ENCODE data around the gene NRG3. TPM values are rescaled to one million over a fixed set of nuclear protein-coding genes. Genes with fewer than 3 reads are reported as not detected.
A peak's percentile ranks its signal among the peaks of the same experiment; 100 is the strongest.

Gene NRG3
- total and polyA plus RNA-seq, 8 donors, result 0.14 to 0.59 (median 0.25) TPM; not detected in 2

DNA sequence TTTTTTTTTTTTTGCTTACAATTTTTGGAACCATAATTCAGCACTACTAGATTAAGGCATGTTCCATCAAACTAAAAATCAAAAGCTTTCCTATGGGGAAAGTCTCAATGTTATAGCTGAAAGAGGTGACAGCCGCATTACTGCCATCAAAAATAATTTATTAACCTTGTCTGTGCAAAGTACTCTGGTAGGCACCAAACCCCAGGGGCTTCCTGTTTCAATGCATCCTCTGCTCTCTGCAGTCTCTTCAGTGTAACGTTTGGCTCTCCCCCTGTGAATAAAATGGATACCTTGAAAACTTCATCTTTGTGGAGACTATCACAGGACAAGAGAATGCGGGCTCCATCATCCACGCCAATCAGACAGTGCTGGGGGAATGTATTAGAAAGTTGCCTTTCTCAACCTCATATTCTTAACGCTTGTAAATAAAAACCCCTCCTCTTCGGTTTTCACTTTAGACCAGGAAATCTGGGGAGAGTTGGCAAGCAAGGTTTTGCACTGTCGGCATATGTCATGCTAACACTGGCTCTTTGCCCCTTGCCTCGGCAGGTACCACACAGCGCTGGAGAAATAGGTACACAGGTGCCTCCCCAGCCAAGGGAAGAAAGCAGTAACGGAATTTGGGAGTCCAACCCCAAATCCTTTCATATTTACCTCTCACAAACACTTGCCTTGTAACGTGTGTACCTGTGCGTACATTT is 1.6 kb upstream of the NRG3 start:
- TF ChIP-seq, protein P1, sequence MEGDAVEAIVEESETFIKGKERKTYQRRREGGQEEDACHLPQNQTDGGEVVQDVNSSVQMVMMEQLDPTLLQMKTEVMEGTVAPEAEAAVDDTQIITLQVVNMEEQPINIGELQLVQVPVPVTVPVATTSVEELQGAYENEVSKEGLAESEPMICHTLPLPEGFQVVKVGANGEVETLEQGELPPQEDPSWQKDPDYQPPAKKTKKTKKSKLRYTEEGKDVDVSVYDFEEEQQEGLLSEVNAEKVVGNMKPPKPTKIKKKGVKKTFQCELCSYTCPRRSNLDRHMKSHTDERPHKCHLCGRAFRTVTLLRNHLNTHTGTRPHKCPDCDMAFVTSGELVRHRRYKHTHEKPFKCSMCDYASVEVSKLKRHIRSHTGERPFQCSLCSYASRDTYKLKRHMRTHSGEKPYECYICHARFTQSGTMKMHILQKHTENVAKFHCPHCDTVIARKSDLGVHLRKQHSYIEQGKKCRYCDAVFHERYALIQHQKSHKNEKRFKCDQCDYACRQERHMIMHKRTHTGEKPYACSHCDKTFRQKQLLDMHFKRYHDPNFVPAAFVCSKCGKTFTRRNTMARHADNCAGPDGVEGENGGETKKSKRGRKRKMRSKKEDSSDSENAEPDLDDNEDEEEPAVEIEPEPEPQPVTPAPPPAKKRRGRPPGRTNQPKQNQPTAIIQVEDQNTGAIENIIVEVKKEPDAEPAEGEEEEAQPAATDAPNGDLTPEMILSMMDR (IDR thresholded peaks at IDR 0.05), result no peak
- intact Hi-C loops (cut with DNase I), result no loop called here
- FAIRE-seq, result no peak
- Histone ChIP-seq H3K27me3 (peaks cover 0 to 24% (median 0%) of the 10 kb centered on the region in 4 donors), H3K4me1 (peaks cover 0 to 6% (median 0%) of the 10 kb centered on the region in 3 donors), H3K27ac (no peak overlapping the region), H3K36me3 (no peaks in the 10 kb centered on the region), H3K9me3 (no peaks in the 10 kb centered on the region), H3K4me3 (no peak overlapping the region)
- WGBS, 2 donors, result 20 to 23% methylated on average over 12 of the region's 12 CpGs
- no peak for DNase-seq
- ATAC-seq, result no peak

DNA sequence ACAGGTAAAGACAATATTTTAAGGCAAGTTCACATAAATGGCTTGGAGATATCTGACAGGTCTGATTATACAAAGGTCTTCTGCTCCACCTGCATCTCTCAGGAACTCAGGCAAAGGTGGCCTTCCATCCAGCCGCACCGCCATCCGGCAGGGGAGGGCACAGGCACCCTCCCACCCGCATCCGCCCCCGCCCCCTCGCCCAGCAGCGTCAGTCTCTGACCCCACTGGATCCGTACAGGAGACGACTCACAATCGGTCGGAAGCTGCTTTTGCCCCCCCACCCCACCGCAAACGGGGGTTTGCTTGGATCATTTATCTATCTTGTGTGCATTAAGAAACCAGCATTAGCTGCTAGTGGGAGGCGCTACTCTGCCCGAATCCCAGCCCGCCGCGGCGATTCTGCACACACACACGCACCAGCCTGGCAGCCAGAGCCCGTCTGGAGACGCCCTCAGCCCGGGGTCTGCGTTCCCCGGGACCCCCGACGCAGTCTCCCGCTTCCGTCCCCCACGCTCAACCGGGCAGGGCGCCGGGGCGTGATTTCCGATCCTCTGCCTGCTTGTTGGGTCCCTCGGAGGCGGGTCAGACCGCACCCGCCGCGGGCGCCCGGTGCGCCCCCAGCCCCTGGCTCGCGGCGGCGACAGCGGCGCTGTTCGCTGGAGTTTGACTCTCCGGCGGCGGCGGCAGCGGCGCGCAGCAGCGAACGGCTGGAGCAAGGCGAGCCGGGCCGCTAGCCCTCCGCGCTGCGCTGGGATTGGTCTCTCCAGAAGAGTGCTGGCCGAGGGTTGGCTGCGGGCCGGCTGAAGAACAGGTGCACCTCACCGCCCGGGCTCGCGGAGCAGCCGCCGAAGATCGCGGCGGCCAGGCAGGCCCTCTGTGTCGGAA is 820 bp upstream of the NRG3 start:
- Histone ChIP-seq H3K36me3 (no peaks in the 10 kb centered on the region), H3K27ac (no peak overlapping the region), H3K9me3 (no peaks in the 10 kb centered on the region), H3K4me3 (peak overlapping the region; percentile 4 to 48 (median 26)), H3K4me1 (peaks cover 0 to 6% (median 0%) of the 10 kb centered on the region in 3 donors), H3K27me3 (peaks cover 0 to 24% (median 0%) of the 10 kb centered on the region in 4 donors)
- ATAC-seq (peak; percentile 88 to 97 (median 94)), DNase-seq (peak; percentile 51 to 89 (median 73)), FAIRE-seq (no peak)
- TF ChIP-seq, protein P1 (IDR thresholded peaks at IDR 0.05), result no peak
- intact Hi-C loops (cut with DNase I), result no loop called here
- WGBS, 2 donors, result 1% methylated on average over 65 to 80 of the region's 80 CpGs

DNA sequence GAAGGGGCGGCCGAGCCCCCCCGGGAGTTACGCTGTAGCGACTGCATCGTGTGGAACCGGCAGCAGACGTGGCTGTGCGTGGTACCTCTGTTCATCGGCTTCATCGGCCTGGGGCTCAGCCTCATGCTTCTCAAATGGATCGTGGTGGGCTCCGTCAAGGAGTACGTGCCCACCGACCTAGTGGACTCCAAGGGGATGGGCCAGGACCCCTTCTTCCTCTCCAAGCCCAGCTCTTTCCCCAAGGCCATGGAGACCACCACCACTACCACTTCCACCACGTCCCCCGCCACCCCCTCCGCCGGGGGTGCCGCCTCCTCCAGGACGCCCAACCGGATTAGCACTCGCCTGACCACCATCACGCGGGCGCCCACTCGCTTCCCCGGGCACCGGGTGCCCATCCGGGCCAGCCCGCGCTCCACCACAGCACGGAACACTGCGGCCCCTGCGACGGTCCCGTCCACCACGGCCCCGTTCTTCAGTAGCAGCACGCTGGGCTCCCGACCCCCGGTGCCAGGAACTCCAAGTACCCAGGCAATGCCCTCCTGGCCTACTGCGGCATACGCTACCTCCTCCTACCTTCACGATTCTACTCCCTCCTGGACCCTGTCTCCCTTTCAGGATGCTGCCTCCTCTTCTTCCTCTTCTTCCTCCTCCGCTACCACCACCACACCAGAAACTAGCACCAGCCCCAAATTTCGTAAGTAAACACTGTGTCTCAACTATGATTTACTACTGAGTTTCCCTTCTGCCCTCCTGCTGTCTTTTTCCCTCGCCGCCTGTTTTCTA is 666 bp downstream of the NRG3 start:
- TF ChIP-seq, protein P1 (IDR thresholded peaks at IDR 0.05), result no peak
- peaks cover 0 to 27% (median 0%) of the 10 kb centered on the region in 4 donors for H3K27me3 ChIP-seq
- ATAC-seq (no peak), FAIRE-seq (no peak), DNase-seq (peak in 3 of 6 donors; percentile 17 to 68 (median 59))
- intact Hi-C loops (cut with DNase I), result no loop called here
- no peaks in the 10 kb centered on the region for H3K9me3 ChIP-seq
- H3K4me1 ChIP-seq, result peaks cover 0 to 6% (median 0%) of the 10 kb centered on the region in 3 donors
- 3% methylated on average over 43 to 49 of the region's 49 CpGs for WGBS, 2 donors
- H3K4me3 ChIP-seq, result peak overlapping the region in 2 of 4 donors; percentile 25 to 35
- no peak overlapping the region for H3K27ac ChIP-seq
- no peaks in the 10 kb centered on the region for H3K36me3 ChIP-seq

DNA sequence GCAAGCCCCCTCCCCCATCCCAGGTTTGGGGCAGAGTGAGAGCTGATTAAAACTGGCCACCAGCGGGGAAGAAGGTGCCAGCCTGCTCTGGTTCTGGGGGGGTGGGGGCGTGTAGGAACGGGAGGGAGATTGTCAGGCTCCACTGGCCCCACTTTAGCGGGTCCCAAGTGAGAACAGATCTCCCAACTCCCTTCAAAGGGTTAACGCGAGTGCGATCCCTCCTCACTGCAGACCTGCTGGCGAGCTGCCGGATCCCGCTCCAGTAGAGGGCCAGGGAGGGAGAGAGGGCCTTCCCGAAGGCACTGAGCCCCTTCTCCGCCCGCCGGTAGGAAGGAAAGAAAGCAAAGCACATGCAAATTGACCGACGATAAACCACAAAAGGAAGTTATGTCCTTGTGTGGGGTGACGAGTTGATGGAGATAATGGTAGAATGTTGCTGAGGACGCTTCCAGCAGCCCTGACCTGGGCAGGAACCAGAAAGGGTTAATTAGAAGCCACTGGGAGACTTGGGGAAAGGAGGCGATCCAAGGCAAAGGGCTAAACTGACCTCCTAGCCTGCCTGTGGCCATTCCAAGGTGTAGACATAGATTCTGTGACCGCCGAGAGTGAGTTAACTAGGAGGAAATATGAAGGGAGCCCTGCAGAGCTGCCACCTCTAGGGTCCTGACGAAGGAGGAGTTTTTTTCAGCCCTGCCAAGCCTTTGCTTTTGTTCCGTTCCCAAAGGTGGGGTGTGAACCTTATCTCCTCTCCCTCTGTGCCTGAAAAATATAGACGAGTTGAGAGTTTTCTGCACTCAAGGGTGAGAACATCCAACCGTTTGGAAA is 1.5 kb downstream of the NRG3 start:
- DNase-seq, result peak in 1 of 6 donors; percentile 45
- no peaks in the 10 kb centered on the region for H3K9me3 ChIP-seq
- intact Hi-C loops (cut with DNase I), result no loop called here
- TF ChIP-seq, protein P1 (IDR thresholded peaks at IDR 0.05), result no peak
- H3K4me3 ChIP-seq, result peak overlapping the region in 1 of 4 donors; percentile 25
- 4 to 5% methylated on average over 25 of the region's 25 CpGs for WGBS, 2 donors
- peaks cover 0 to 6% (median 0%) of the 10 kb centered on the region in 3 donors for H3K4me1 ChIP-seq
- H3K27ac ChIP-seq, result no peak overlapping the region
- no peak for FAIRE-seq
- no peak for ATAC-seq
- H3K36me3 ChIP-seq, result no peaks in the 10 kb centered on the region
- peaks cover 0 to 27% (median 0%) of the 10 kb centered on the region in 4 donors for H3K27me3 ChIP-seq
